NCI-H345 treated with DMSO at 0.1 percent for 48 hours (cell line): ENCODE measurements around the gene PTX4.

ENCODE experiments used
- DNase-seq: peaks from one replicate; lab custom pipeline; 2025; ENCODE audit not compliant: unreplicated experiment; lab: John Stamatoyannopoulos, UW

The PTX4 gene

DNA sequence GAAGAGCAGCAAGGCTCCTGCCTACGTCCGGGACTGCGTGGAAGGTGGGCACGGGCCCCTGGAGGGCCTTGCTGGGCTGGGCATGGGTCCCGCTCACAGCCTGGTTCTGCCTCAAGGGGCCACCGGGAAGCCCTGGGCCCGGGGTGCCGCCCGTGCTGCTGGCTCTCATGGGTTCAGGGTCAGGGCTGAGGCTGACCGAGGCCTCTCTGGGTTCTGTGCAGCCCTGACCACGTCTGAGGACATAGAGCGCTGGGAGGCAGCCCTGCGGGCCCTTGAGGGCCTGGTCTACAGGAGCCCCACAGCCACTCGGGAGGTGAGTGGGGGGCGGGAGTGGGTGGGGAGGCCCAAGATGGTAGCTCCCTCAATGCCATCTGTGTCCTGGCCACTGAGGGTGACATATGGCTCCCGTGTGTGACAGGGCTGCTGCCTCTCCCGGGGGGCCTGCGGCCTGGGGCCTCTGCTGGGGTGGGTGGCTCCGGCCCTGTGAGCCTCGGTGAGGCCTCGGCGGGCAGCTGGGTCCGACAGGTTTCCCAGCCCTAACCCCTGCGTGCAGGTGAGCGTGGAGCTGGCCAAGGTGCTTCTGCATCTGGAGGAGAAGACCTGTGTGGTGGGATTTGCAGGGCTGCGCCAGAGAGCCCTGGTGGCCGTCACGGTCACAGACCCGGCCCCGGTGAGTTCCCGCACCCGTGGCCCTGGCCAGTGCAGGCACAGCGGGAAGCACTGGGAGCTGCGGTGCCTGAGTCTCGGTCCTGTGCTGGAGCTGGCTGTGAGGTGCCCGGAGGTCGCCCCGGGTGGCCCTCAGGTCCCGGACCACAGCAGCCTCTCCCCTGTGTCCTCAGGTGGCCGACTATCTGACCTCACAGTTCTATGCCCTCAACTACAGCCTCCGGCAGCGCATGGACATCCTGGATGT lies 13.6 kb upstream of the PTX4 start:
- DNase-seq: no peak

DNA sequence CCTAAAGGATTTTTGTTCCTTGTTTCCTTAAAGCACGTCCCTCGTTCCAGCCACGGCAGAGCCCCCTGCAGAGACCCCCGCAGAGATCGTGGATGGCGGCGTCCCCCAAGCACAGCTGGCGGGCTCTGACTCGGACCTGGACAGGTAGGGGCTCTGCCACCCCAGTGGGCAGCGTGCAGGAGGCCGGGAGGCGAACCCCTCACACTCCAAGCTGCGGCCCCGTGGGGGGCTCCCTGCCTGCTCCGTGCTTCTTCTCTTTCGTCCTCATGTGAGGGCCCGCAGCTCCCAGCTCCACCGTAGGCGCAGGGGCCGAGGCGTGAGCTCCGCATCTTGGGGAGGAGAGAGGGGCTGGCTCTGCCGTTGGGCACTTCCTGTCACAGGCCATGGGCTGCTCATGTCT lies 12.9 kb upstream of the PTX4 start:
- no peak for DNase-seq

DNA sequence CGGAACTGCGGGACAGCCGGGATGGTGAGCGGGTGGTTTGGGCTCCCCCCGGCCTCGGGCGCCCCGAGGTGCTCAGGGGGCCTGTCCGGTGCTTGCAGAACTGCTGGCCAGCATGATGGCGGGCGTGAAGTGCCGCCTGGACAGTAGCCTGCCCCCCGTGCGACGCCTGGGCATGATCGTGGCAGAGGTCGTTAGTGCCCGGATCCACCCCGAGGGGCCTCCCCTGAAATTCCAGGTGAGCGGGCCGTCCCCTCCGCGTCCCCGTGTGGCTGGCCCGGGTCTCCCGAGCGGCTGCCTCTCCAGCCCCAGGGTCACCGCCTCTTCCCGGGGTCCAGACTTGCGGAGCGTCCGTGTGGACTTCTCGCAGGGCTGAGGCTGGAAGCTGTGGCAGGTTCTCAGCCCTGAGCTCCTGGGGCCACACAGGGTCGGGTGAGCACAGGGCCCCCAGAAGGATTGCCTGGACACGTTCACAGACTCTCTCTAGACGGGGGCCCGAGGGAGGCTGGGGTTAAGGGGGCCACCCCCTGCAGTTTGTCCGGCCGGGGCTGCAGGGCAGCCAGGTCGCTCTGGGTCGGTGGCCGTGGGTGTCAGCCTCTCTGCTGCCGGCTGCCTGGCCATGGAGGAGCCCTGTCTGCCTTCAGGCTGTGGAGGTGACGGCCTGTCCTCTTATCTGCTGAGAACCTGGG lies 11.9 kb upstream of the PTX4 start:
- DNase-seq: no peak

DNA sequence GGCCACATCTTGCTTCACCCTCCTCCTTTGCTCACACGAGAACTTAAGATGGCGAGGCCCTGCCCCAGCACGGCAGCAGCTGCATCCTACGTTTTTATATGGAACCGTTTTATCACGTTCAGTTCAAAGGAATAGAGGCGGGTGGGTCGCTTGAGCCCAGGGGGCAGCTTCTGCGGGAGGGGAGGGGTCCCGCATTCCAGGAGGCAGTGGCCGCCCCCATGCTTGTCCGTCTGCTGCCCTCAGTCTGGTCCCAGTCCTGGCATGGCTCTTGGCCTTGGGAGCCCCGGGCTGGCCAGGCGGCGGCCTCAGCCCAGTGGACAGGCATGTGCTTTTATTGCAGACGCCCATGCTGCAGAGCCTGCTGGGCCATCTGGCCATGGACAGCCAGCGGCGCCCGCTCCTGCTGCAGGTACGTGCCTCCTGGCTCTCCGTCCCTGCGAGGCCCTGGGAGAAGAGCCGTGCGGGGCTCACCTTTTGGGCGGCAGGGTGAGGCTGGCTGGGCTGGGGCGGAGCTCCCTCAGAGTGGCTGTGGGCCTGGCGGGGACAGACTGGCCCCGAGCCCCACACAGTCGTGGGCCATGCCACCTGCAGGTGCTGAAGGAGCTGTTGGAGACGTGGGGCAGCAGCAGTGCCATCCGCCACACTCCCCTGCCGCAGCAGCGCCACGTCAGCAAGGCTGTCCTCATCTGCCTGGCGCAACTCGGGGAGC lies 11.2 kb upstream of the PTX4 start:
- DNase-seq: no peak

DNA sequence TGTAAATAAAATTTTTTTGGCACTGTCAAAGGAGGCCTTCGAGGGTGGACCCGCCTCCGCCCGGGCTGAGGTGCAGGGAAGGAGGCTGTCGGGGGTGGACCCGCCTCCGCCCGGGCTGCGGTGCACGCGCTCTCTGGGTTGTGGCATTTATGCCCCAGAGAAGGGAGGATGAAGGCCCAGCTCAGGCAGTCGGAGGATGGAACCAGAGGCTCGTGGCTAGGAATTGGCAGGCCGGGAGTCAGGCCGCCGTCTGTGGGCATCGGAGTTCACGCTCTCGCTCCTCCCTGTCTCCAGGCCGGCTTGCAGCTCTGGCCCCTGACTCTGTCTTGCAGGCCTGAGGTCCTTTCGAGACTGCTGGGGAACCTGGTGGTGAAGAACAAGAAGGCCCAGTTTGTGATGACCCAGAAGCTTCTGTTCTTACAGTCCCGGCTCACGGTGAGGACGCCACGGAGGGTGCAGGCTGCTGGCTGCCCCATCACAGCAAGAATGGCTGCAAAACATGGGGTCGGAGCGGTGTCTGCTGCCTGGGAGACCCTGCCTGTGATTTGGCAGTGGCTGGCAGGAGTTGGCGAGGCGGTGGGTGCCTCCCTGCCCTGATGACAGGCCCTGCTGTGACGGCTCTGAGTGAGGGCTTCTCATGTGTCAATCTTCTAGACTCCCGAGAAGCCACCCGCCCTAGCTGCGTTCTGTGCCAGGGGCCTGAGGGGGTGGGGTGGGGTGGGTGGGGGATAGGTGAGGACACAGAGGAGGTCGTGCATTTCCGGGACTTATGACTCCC lies 10.3 kb upstream of the PTX4 start:
- no peak for DNase-seq

DNA sequence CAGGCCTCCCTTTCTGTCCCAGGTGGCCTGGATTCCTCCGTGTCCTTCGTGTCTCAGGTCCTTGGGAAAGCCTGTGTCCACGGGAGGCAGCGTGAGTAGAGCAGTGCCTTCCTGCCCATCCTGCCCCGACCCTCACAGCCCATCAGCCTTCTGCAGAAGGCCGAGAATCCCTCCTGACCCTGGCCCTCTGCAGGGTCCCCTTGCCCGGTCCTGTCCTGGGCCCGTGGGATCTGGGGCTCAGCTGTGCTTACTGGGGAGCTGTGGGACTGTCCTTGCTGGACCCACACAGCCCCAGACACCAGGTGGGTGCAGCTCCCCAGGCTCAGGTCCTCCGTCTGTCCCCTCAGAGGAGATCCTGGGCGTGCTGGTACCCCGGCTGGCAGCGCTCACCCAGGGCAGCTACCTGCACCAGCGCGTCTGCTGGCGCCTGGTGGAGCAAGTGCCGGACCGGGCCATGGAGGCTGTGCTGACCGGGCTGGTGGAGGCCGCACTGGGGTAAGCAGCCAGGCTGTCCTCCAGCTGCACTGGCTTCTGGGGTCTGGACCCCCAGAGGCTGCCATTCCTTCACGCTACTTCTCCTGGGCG lies 8.4 kb upstream of the PTX4 start:
- no peak for DNase-seq

DNA sequence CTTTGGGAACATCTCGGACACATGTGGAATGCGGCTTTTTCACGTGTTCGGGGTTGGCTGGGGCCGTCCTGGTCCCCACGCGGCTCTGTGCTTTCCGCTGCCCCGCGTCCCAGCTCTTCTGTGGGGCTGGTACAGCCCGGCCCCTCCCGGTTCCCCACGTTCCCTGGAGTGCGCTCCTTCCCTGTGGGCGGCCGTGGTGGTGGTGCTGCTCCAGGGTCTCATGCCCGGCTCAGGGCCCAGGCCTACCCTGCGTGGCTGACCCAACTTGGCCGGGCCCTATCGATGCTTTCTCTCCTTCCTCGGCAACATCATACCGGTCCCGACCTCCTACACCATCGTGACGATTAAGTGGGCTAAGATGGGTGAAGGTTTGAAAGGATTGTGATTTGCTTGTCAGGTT lies 7.7 kb upstream of the PTX4 start:
- DNase-seq: no peak

DNA sequence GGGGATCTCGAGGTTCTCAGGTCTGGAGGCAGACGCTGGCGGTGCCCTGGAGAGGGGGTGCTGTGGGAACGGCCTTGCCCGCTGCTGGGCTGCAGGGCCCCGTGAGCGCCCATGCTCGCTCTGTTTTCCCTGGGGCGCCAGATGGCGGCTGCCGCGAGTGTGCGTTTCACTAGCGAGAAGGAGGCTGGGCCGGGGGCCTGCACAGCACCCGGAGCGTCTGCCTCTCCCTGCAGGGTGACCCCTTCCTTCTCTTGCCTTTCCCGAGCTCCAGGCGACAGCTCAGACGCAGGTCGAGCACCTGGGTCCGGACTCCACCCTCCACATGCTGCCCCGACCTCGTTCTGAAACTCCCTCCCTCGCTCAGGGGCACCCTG lies 7.1 kb upstream of the PTX4 start:
- DNase-seq: no peak

DNA sequence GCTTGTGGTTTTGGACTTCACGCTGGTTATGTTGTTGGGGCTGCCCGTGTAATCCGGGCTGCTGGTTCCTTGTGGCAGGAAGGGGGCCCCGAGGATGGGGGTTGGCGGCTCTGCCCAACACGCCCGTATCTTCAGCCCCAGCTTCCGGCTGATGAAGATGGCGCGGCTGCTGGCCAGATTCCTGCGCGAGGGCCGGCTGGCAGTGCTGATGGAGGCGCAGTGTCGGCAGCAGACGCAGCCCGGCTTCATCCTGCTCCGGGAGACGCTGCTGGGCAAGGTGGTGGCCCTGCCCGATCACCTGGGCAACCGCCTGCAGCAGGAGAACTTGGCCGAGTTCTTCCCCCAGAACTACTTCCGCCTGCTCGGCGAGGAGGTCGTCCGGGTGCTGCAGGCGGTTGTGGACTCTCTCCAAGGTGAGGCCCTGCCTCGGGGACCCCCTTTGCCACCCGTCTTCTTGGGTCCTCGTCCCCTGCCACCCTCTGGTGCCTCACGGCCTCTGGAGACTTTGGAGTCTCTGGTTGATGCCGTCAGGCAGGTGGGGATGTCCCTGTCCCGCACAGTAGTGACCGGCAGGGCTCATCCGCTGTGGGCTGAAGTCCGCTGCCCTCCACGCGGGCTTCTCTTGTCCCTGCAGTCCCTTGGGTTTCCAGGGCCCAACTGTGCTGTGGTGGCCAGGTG lies 6.6 kb upstream of the PTX4 start:
- no peak for DNase-seq

DNA sequence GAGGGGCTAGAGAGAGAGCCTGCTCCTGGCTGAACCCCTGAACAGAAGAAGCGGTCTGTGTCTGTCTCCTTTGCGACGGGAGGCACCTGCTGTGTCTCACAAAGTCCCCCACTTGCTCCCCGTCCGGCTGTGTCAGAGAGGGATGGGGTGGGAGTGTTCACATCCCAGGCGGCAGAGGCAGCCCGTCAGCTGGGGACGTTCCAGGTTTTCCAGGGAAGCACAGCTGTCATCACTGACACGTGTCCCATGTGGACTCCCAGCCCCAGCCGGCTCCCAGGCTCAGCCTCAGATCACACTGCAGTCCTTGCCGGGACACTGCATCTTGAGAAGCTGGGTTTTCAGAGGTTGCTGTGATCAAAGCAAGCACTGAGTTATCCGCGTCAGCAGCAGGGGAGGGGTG lies 6.0 kb upstream of the PTX4 start:
- DNase-seq: no peak

DNA sequence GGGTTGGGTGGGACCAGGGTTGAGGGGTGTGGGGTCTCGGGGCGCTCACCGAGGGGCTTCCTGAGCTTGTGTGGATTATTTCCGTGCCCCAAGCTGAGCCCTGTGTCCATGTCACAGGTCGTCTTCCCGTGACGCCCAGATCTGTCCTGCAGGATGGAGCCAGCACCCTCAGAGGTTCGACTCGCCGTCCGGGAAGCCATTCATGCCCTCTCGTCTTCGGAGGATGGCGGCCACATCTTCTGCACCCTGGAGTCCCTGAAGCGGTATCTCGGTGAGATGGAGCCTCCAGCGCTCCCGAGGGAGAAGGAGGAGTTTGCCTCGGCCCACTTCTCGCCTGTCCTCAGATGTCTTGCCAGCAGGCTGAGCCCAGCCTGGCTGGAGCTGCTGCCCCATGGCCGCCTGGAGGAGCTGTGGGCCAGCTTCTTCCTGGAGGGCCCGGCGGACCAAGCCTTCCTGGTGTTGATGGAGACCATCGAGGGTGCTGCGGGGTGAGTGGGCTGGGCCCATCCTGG lies 5.4 kb upstream of the PTX4 start:
- DNase-seq: no peak

DNA sequence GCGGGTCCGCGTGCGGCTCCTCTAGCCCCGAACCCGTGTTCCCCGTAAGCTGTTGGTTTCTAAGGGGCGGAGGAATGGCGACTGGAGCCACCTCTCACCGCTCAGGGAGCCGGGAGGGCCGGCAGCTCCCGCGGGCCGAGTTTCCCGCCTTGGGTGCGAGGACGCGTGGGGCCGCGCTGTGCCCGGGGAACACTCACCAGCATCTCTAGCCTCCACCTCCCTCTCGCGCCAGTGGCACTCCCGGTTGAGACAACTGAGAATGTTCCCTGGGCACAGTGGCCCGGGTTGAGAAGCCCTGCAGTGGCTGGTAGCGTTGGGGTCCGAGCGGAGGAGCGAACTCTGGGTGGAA lies 5.0 kb upstream of the PTX4 start:
- no peak for DNase-seq

DNA sequence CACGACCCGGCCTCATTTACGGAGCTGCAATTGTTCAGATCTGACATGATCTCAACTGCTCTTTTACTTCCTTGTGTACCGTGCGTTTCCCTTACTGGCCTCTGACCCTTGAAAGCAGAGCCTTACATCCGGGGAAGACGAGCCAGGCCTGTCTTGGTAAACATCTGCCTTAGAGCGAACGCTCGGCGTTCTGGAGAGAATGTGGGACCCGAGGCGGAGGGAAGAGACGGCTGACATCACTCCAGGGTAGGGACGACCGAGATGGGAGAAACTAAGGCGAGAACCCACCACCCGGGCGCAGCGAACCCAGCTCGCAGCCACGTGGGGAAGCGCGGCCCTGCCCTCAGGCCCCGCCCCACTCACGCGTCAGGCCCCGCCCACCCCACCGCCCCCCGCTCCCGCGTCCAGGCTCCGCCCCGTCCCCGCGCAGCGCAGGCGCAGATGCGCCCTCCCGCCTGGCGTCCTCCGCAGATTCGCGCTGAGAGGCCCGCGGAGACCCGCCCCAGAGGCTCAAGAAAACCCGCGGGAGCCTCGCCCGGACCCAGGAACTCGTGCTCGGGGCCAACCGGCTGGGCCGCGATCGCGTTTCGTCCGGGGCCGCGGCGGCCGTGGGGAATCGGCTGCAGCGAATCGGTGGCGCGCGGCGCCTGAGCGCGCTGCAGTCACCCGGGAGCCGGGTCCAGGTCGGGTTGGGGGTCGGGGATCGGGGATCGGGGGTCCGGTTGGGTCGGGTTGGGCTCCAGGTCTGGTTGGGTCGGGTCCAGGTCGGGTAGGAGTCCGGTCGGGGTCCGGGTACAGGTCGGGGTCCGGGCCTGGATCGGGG lies 4.4 kb upstream of the PTX4 start, which contains the start of gene TELO2:
Gene TELO2 (plus strand): TSS at position 438 of the 823 bp plus-strand sequence. CDS start 922 bp downstream, outside the sequence.
- DNase-seq: peak; percentile 61

DNA sequence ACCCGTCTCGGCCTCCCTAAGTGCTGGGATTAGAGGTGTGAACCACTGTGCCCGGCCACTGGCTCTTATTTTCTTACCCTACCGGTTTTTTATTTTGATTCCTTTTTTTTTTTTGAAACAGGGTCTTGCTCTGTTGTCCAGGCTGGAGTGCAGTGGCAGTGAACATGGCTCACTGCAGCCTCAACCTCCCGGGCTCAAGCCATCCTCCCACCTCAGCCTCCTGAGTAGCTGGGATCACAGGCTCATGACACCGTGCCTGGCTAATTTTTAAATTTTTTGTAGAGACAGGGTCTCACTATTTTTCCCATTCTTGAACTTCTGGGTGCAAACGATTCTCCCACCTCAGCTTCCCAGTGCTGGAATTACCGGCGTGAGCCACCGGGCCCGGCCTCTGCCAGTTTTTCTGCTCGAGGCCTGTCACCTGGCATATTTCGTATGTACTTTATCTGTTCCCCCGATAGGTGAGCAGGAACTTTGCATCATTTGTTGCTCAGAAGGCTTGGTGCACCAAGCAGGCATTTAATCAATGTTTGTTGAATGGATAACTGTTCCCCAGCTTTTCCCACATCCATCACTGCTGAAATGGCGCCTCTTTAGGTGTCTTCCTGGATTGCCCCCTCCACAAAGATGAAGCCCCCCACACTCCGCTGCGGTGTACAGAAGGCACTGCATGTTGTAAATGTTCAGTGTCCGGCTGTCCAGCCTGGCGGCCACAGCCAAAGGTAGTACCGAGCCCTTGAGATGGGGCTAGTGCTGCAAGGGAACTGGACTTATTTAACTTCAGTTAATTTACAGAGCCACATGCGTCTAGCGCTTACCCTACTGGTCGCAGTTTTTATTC lies 3.6 kb upstream of the PTX4 start:
- DNase-seq: no peak

DNA sequence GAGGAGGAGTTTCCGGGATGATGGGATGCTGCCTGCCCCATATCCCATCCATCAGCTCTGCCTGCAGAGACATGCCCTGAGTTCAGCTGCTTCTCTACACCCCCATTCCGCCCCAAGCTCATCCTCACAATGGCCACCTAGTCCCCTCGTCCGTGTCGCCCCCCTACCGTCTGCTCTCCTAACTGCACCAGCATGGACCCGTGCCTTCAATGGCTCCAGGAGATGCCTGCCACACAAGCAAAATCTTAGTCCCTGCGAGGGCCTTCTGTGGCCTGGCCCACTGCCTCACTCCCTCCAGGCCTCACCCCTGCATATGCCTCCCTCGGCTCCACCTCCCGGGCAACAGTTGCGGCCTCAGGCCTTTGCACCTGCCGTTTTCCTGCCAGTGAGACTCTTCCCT lies 2.6 kb upstream of the PTX4 start:
- DNase-seq: no peak

DNA sequence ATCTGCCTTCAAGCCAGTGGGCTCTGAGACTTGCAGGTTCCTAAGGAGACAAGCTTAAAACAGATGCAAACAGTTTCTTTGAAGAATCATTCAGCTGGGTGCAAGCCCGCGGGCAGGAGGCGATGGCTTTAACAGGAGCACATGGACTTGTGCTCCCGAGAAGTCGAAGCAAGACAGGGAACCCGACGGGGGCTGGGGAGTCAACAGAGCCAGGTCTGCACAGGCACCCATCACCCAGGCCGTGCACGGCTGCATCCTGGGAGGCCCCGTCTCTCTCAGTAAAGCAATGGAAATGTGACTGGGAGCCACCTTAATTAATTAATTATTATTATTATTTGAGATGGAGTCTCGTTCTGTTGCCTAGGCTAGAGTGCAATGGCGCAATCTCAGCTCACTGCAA lies 333 bp upstream of the PTX4 start:
- DNase-seq: no peak

DNA sequence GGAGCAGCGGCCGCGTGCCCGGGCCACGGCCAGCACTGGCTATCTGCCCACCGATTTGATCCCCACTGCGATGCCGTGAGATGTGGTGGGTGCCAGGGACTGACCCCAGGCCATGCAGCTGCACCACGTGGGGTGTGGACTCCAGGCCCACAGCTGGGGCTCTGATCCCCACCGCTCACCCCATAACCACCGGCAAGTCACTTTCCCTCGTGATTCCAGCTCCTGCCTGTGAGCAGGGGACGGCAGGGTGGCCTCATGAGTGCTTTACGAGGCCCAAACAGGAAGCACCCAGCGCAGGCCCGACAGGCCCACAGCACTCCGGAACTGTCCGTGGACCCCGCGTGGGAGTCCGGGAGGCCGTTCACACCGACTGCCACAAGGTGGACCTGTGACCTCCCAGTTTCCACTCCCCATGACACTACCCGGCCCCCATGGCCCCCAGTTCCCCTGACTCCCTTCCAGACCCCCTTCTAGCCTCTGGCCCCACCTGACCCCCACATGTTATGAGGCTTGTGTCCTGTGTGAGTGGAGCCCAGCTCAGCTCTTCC lies 616 bp downstream of the PTX4 start:
- no peak for DNase-seq
